ENCODE measurements around the gene DHX32.
"Not testable (repeated sequence)": the region's sequence is repeated elsewhere in the genome, so short reads cannot be mapped to it uniquely, and the experiment has no call there.

GRCh38 chr10:125895130-125896087 is 14.3 kb upstream of the DHX32 start:
- not testable (repeated sequence) for TF ChIP-seq CTCF (IDR thresholded peaks at IDR 0.05; ENCODE audit: low read depth, low read length); EZH2phosphoT487 (IDR thresholded peaks at IDR 0.05; ENCODE audit: low read depth)
